PC-3 (cell line): ENCODE results near the gene LSMEM2. TPM values are rescaled to one million over a fixed set of nuclear protein-coding genes. Genes with fewer than 3 reads are reported as not detected.

ENCODE experiments used
- ATAC-seq: fragments of 200-7000 bp; cut with Tn5 transposase; 2 replicates; pipeline ENCODE4 v1.9.1; 2020; ENCODE audit warnings: mild to moderate bottlenecking, moderate library complexity
- Bru-seq: library from RNA; stranded (reverse); fragments of 400-500 nt; gene quantifications from one replicate; lab custom pipeline; 2021; lab: Mats Ljungman, UMichigan
- BruChase-seq, 2 experiments: library from RNA; stranded (reverse); fragments of 400-500 nt; gene quantifications; one replicate each; lab custom pipeline; 2021; lab: Mats Ljungman, UMichigan
- BruUV-seq: library from RNA; stranded (reverse); fragments of 400-500 nt; replicated peaks from 2 replicates; lab custom pipeline; 2021; lab: Mats Ljungman, UMichigan
- CTCF ChIA-PET: fragments of 300-600 bp; sonication (Branson Sonifier 250); formaldehyde crosslinking; loops from one replicate; lab custom pipeline; 2022; ENCODE audit warnings: antibody characterized with exemption; lab: Charles Lee
- POLR2A ChIA-PET: fragments of 300-600 bp; sonication (Branson Sonifier 250); formaldehyde crosslinking; loops from one replicate; lab custom pipeline; 2022; ENCODE audit warnings: antibody characterized with exemption; ENCODE audit not compliant: unreplicated experiment; lab: Charles Lee
- DNase-seq: peaks from one replicate; pipeline ENCODE4 v3.0.0-alpha.2; 2015
- H2AFZ ChIP-seq: fragments of 300-600 bp; sonication (generic); 2 replicates; pipeline ENCODE4 v1.6.0; 2016; ENCODE audit warnings: antibody characterized with exemption, low read length
- H3F3A ChIP-seq: fragments of 300-600 bp; sonication (generic); one replicate; pipeline ENCODE4 v1.6.0; 2017; ENCODE audit warnings: antibody characterized with exemption, low read length, control low read depth, mild to moderate bottlenecking; ENCODE audit not compliant: unreplicated experiment
- H3K27ac ChIP-seq: fragments of 300-600 bp; sonication (generic); 2 replicates; pipeline ENCODE4 v1.5.1; 2016; ENCODE audit warnings: mild to moderate bottlenecking, low read length
- H3K27me3 ChIP-seq: fragments of 300-600 bp; sonication (generic); 2 replicates; pipeline ENCODE4 v1.6.1; 2016; ENCODE audit warnings: low read length, mixed read lengths
- H3K36me3 ChIP-seq: fragments of 300-600 bp; sonication (generic); 2 replicates; pipeline ENCODE4 v1.6.1; 2016; ENCODE audit warnings: low read depth, mixed run types, low read length, mixed read lengths
- H3K4me1 ChIP-seq: fragments of 300-600 bp; sonication (generic); 2 replicates; pipeline ENCODE4 v1.5.1; 2016; ENCODE audit warnings: low read length; ENCODE audit not compliant: insufficient read depth
- H3K4me2 ChIP-seq: fragments of 300-600 bp; sonication (generic); 2 replicates; pipeline ENCODE4 v1.6.0; 2016; ENCODE audit warnings: low read length
- H3K4me3 ChIP-seq: fragments of 300-600 bp; sonication (generic); 2 replicates; pipeline ENCODE4 v1.5.1; 2016; ENCODE audit warnings: mild to moderate bottlenecking, low read length, mixed read lengths
- H3K79me2 ChIP-seq: fragments of 300-600 bp; sonication (generic); 2 replicates; pipeline ENCODE4 v1.6.1; 2017; ENCODE audit warnings: low read length, mixed read lengths
- H3K9ac ChIP-seq: fragments of 300-600 bp; sonication (generic); 2 replicates; pipeline ENCODE4 v1.6.0; 2016; ENCODE audit warnings: mild to moderate bottlenecking, low read length
- H3K9me2 ChIP-seq: fragments of 300-600 bp; sonication (generic); replicated peaks from 2 replicates; pipeline ENCODE4 v1.6.1; 2016; ENCODE audit warnings: mixed run types, low read length, mixed read lengths
- H3K9me3 ChIP-seq: fragments of 300-600 bp; sonication (generic); 2 replicates; pipeline ENCODE4 v1.6.1; 2016; ENCODE audit warnings: low read length, mixed read lengths
- H4K20me1 ChIP-seq: fragments of 300-600 bp; sonication (generic); 2 replicates; pipeline ENCODE4 v1.6.1; 2016; ENCODE audit warnings: low read length, mixed read lengths
- CTCF ChIP-seq: fragments of 300-600 bp; sonication (generic); conservative IDR thresholded peaks from 2 replicates; pipeline ENCODE4 v1.5.1; 2017; ENCODE audit warnings: antibody characterized with exemption, low read depth, mild to moderate bottlenecking, low read length
- EZH2 ChIP-seq: fragments of 300-600 bp; sonication (generic); IDR thresholded peaks from one replicate; pipeline ENCODE4 v1.6.1; 2017; ENCODE audit warnings: antibody characterized with exemption, mild to moderate bottlenecking, low read length; ENCODE audit not compliant: unreplicated experiment
- EZH2phosphoT487 ChIP-seq: fragments of 300-600 bp; sonication (generic); IDR thresholded peaks from 2 replicates; pipeline ENCODE4 v1.6.1; 2018; ENCODE audit warnings: mild to moderate bottlenecking, antibody characterized with exemption, low read length, borderline replicate concordance
- intact Hi-C: fragments of 100-400 bp; cut with micrococcal nuclease; formaldehyde crosslinking; loops from 2 replicates; pipeline ENCODE4 v1.9.0; 2023
- long read RNA-seq: library from polyadenylated mRNA; unstranded; transcript quantifications from one replicate; pipeline ENCODE4 v2.0.0, GENCODE V29; 2021; ENCODE audit not compliant: unreplicated experiment
- total RNA-seq: library from RNA; depleted of rRNA; stranded (reverse); fragments of >200 nt; gene quantifications from 2 replicates; pipeline ENCODE4 v1.2.3, GENCODE V29; 2014; rRNA removed

Gene LSMEM2
- total RNA-seq (not detected in 2 replicates), Bru-seq, nascent RNA (percentile 24 among the genes with signal in this experiment), BruChase-seq, experiment 1, labeled RNA remaining after a 6-hour chase (percentile 55 among the genes with signal in this experiment), BruChase-seq, experiment 2, labeled RNA remaining after a 2-hour chase (percentile 34 among the genes with signal in this experiment)
- long read RNA-seq, partial matches to known transcripts, result 0 of 4 reads
- long read RNA-seq, other reads (novel, unspliced or antisense), result 4 of 4 reads

- CTCF ChIA-PET, result no interaction called here
- ATAC-seq (no peak), DNase-seq (no peak)
- no peak within 1 kb of the TSS for H3K4me3 ChIP-seq
- no peaks in the 10 kb centered on the region for H3K4me1 ChIP-seq
- intact Hi-C loops, result no loop called here
- no TSS peak for BruUV-seq
- no peaks in the 10 kb centered on the region for H3K27me3 ChIP-seq
- no peaks in the 10 kb centered on the region for H3K79me2 ChIP-seq
- no peaks in the 10 kb centered on the region for H4K20me1 ChIP-seq
- H3K36me3 ChIP-seq, result no peaks in the 10 kb centered on the region
- no peaks in the 10 kb centered on the region for H3K9me3 ChIP-seq
- TF ChIP-seq EZH2phosphoT487 (no peak), CTCF (no peak), EZH2 (no peak)
- H3K9me2 ChIP-seq, result no peaks in the 10 kb centered on the region
- POLR2A ChIA-PET, result no interaction called here
- no peak within 1 kb of the TSS for H2AFZ ChIP-seq
- no peaks in the 10 kb centered on the region for H3F3A ChIP-seq
- H3K27ac ChIP-seq, result no peak within 1 kb of the TSS
- H3K9ac ChIP-seq, result no peak within 1 kb of the TSS
- H3K4me2 ChIP-seq, result no peak within 1 kb of the TSS
These were observed at the start of gene LSMEM2 for GRCh38 chr3:50278880-50279224. Gene LSMEM2, plus strand, starts transcription at chr3:50279087. Its CDS starts 27 bp downstream, at chr3:50279114.

GRCh38 chr3:50229490-50229889, 49.4 kb upstream of the LSMEM2 start:
- H3K9me3 ChIP-seq, result no peaks in the 10 kb centered on the region
- no peak overlapping the region for H3K4me2 ChIP-seq
- H3K4me1 ChIP-seq, result peaks cover 7% of the 10 kb centered on the region; the same call in 1 of the 2 replicates
- BruUV-seq, result no TSS peak
- no peak for TF ChIP-seq EZH2phosphoT487
- TF ChIP-seq EZH2, result no peak
- no peak for TF ChIP-seq CTCF
- H3K9me2 ChIP-seq, result no peaks in the 10 kb centered on the region
- DNase-seq, result no peak
- ChIA-PET CTCF (interaction anchor here (0.6 to 1.6 kb wide), 2 partner anchors 17 to 117 kb away, joined by 6 to 22 read pairs; no protein-coding TSS in a partner anchor), POLR2A (no interaction called here)
- H3K9ac ChIP-seq, result no peak overlapping the region
- no peak overlapping the region for H3K4me3 ChIP-seq
- H3F3A ChIP-seq, result no peaks in the 10 kb centered on the region
- no peaks in the 10 kb centered on the region for H3K79me2 ChIP-seq
- intact Hi-C loops, result loop anchor here (5.0 kb wide), 1 partner anchor 72 kb away; the partner anchor contains the start of gene SEMA3F
- no peak overlapping the region for H2AFZ ChIP-seq
- H3K27ac ChIP-seq, result no peak overlapping the region
- ATAC-seq, result no peak
- H4K20me1 ChIP-seq, result no peaks in the 10 kb centered on the region
- H3K27me3 ChIP-seq, result no peaks in the 10 kb centered on the region
- no peaks in the 10 kb centered on the region for H3K36me3 ChIP-seq

- no peak overlapping the region for H3K4me3 ChIP-seq
- no peak overlapping the region for H3K4me2 ChIP-seq
- peaks cover 7% of the 10 kb centered on the region; the same call in 1 of the 2 replicates for H3K4me1 ChIP-seq
- TF ChIP-seq CTCF (no peak), EZH2 (no peak), EZH2phosphoT487 (no peak)
- DNase-seq (no peak), ATAC-seq (no peak)
- intact Hi-C loops, result no loop called here
- H3K79me2 ChIP-seq, result no peaks in the 10 kb centered on the region
- no peaks in the 10 kb centered on the region for H3K9me2 ChIP-seq
- ChIA-PET CTCF (interaction anchor here (1.6 kb wide), 1 partner anchor 16 kb away, joined by 6 read pairs; no protein-coding TSS in a partner anchor), POLR2A (no interaction called here)
- H3K27ac ChIP-seq, result no peak overlapping the region
- BruUV-seq, result no TSS peak
- no peak overlapping the region for H3K9ac ChIP-seq
- H2AFZ ChIP-seq, result no peak overlapping the region
- H4K20me1 ChIP-seq, result no peaks in the 10 kb centered on the region
- no peaks in the 10 kb centered on the region for H3K9me3 ChIP-seq
- no peaks in the 10 kb centered on the region for H3K27me3 ChIP-seq
- no peaks in the 10 kb centered on the region for H3K36me3 ChIP-seq
- no peaks in the 10 kb centered on the region for H3F3A ChIP-seq
These were observed 48.6 kb upstream of the LSMEM2 start for GRCh38 chr3:50230104-50230793.
